Suprapubic skin (tissue), 3 donors: ENCODE results near the gene MPV17L.
"Not testable (repeated sequence)": the region's sequence is repeated elsewhere in the genome, so short reads cannot be mapped to it uniquely, and the experiment has no call there.

ENCODE experiments used
- CTCF ChIP-seq, 2 donors: fragments of 200-600 bp in 1 of 2; fragments of 450-650 bp in 1 of 2; sonication (generic) in 1 of 2; IDR thresholded peaks; one replicate each; pipeline ENCODE4 v1.5.1; 2016 to 2019; ENCODE audit warnings: antibody characterized with exemption in 2 of 2, mild to moderate bottlenecking in 1 of 2, moderate library complexity in 1 of 2
- EP300 ChIP-seq: sonication (generic); formaldehyde crosslinking; IDR thresholded peaks from one replicate; pipeline ENCODE4 v1.6.1; 2017; ENCODE audit warnings: antibody characterized with exemption
- POLR2A ChIP-seq, 2 donors: fragments of 450-650 bp; IDR thresholded peaks; one replicate each; pipeline ENCODE4 v1.6.1; 2017; ENCODE audit warnings: antibody characterized with exemption in 2 of 2, mild to moderate bottlenecking in 2 of 2, moderate library complexity in 2 of 2

- not testable (repeated sequence) for TF ChIP-seq POLR2A (IDR thresholded peaks at IDR 0.05); CTCF (IDR thresholded peaks at IDR 0.05); EP300
Observed at GRCh38 chr16:15454933-15455332, 59.4 kb downstream of the MPV17L start.
